KMS-11 (cell line): ENCODE results near the gene CLUH.

ENCODE experiments used
- H2AFZ ChIP-seq: fragments of 200-600 bp; sonication (generic); 2 replicates; pipeline ENCODE4 v1.6.1; 2016; ENCODE audit warnings: antibody characterized with exemption, mixed run types, low read depth
- H3K27ac ChIP-seq: fragments of 200-600 bp; sonication (generic); 2 replicates; pipeline ENCODE4 v1.6.1; 2016; ENCODE audit warnings: mild to moderate bottlenecking, mixed run types
- H3K27me3 ChIP-seq: fragments of 200-600 bp; sonication (generic); 2 replicates; pipeline ENCODE4 v1.6.1; 2017; ENCODE audit warnings: mild to moderate bottlenecking, low read depth, mixed run types, moderate library complexity; ENCODE audit not compliant: insufficient read depth
- H3K36me3 ChIP-seq: fragments of 200-600 bp; sonication (generic); 2 replicates; pipeline ENCODE4 v1.6.1; 2017; ENCODE audit warnings: mild to moderate bottlenecking, mixed run types; ENCODE audit not compliant: insufficient read depth
- H3K4me1 ChIP-seq: fragments of 200-600 bp; sonication (generic); 2 replicates; pipeline ENCODE4 v1.6.1; 2016; ENCODE audit warnings: mild to moderate bottlenecking, low read depth, mixed run types; ENCODE audit not compliant: poor library complexity, severe bottlenecking
- H3K4me2 ChIP-seq: fragments of 200-600 bp; sonication (generic); 2 replicates; pipeline ENCODE4 v1.7.0; 2016; ENCODE audit warnings: mild to moderate bottlenecking, mixed run types
- H3K4me3 ChIP-seq: fragments of 200-600 bp; sonication (generic); IDR thresholded peaks from 2 replicates; pipeline ENCODE4 v1.6.1; 2017; ENCODE audit warnings: low read depth, low read length, mixed read lengths; ENCODE audit not compliant: insufficient read depth
- H3K79me2 ChIP-seq: fragments of 200-600 bp; sonication (generic); 2 replicates; pipeline ENCODE4 v1.6.1; 2016; ENCODE audit warnings: low read depth, mixed run types; ENCODE audit not compliant: insufficient read depth
- H3K9ac ChIP-seq: fragments of 200-600 bp; sonication (generic); 2 replicates; pipeline ENCODE4 v1.6.1; 2016; ENCODE audit warnings: mild to moderate bottlenecking, mixed run types
- H4K20me1 ChIP-seq: fragments of 200-600 bp; sonication (generic); 2 replicates; pipeline ENCODE4 v1.6.1; 2016; ENCODE audit warnings: mild to moderate bottlenecking, mixed run types; ENCODE audit not compliant: insufficient read depth
- CTCF ChIP-seq: fragments of 200-600 bp; sonication (generic); conservative IDR thresholded peaks from 2 replicates; pipeline ENCODE4 v1.6.1; 2017; ENCODE audit warnings: low read depth, mild to moderate bottlenecking, antibody characterized with exemption, low read length, moderate library complexity, mixed read lengths

CLUH gene

GRCh38 chr17:2718150-2718938 lies 6.8 kb upstream of the CLUH start:
- H4K20me1 ChIP-seq = no peaks in the 10 kb centered on the region
- H3K4me1 ChIP-seq = no peaks in the 10 kb centered on the region
- H3K4me2 ChIP-seq = no peak overlapping the region
- H2AFZ ChIP-seq = no peak overlapping the region
- H3K9ac ChIP-seq = no peak overlapping the region
- no peaks in the 10 kb centered on the region for H3K79me2 ChIP-seq
- no peak overlapping the region for H3K4me3 ChIP-seq
- H3K36me3 ChIP-seq = no peaks in the 10 kb centered on the region
- no peaks in the 10 kb centered on the region for H3K27me3 ChIP-seq
- no peak for TF ChIP-seq CTCF
- no peak overlapping the region for H3K27ac ChIP-seq

GRCh38 chr17:2716649-2717048 lies 5.1 kb upstream of the CLUH start:
- H3K27me3 ChIP-seq = no peaks in the 10 kb centered on the region

GRCh38 chr17:2713881-2714280 lies 2.3 kb upstream of the CLUH start:
- H3K9ac ChIP-seq = no peak overlapping the region
- H3K4me3 ChIP-seq = no peak overlapping the region
- H4K20me1 ChIP-seq = no peaks in the 10 kb centered on the region; the same call in 1 of the 2 replicates
- no peak overlapping the region for H3K4me2 ChIP-seq
- no peaks in the 10 kb centered on the region for H3K27me3 ChIP-seq
- H3K4me1 ChIP-seq = peaks cover 11% of the 10 kb centered on the region
- no peak overlapping the region for H2AFZ ChIP-seq
- H3K79me2 ChIP-seq = peaks cover 26% of the 10 kb centered on the region
- H3K36me3 ChIP-seq = no peaks in the 10 kb centered on the region
- TF ChIP-seq CTCF = no peak
- H3K27ac ChIP-seq = no peak overlapping the region

More at GRCh38 chr17:2716649-2717048, 5.1 kb upstream of the CLUH start:
- Histone ChIP-seq H3K36me3 (no peaks in the 10 kb centered on the region), H4K20me1 (no peaks in the 10 kb centered on the region), H3K4me1 (no peaks in the 10 kb centered on the region), H3K79me2 (peaks cover 5% of the 10 kb centered on the region; the same call in 1 of the 2 replicates), H3K4me2 (no peak overlapping the region), H2AFZ (no peak overlapping the region), H3K9ac (no peak overlapping the region), H3K27ac (no peak overlapping the region), H3K4me3 (no peak overlapping the region)
- TF ChIP-seq CTCF = no peak

- H3K4me2 ChIP-seq = peak overlapping the region; percentile 54
- peaks cover 11% of the 10 kb centered on the region for H3K4me1 ChIP-seq
- peak overlapping the region; percentile 75 for H2AFZ ChIP-seq
- peaks cover 6% of the 10 kb centered on the region; the same call in 1 of the 2 replicates for H4K20me1 ChIP-seq
- peak overlapping the region; percentile 79; the same call in 1 of the 2 replicates for H3K9ac ChIP-seq
- no peak overlapping the region for H3K27ac ChIP-seq
- TF ChIP-seq CTCF = no peak
- peaks cover 40% of the 10 kb centered on the region for H3K79me2 ChIP-seq
- H3K36me3 ChIP-seq = no peaks in the 10 kb centered on the region
- H3K4me3 ChIP-seq = no peak overlapping the region
- no peaks in the 10 kb centered on the region for H3K27me3 ChIP-seq
Measured at GRCh38 chr17:2712300-2713043, 908 bp upstream of the CLUH start.
